Suppressor macrophage treated with lipopolysaccharide for 1 hour (primary cell): ENCODE measurements around the gene RPL18.
A peak's percentile ranks its signal among the peaks of the same experiment; 100 is the strongest.

Experiments
- DNase-seq, 3 donors: peaks; one replicate each; pipeline ENCODE4 v3.0.0-alpha.2; 2020 to 2022

RPL18 gene

GRCh38 chr19:48629599-48630295 lies 10.8 kb upstream of the RPL18 start:
- peak in 1 of 3 donors; percentile 32 for DNase-seq

DNA sequence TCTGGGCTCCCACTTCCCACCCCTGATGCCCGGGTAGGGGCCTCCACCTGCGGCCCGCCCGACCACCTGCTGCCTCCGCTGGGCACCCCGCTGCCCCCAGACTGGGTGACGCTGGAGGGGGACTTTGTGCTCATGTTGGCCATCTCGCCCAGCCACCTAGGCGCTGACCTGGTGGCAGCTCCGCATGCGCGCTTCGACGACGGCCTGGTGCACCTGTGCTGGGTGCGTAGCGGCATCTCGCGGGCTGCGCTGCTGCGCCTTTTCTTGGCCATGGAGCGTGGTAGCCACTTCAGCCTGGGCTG lies 10.3 kb upstream of the RPL18 start:
- DNase-seq = no peak

DNA sequence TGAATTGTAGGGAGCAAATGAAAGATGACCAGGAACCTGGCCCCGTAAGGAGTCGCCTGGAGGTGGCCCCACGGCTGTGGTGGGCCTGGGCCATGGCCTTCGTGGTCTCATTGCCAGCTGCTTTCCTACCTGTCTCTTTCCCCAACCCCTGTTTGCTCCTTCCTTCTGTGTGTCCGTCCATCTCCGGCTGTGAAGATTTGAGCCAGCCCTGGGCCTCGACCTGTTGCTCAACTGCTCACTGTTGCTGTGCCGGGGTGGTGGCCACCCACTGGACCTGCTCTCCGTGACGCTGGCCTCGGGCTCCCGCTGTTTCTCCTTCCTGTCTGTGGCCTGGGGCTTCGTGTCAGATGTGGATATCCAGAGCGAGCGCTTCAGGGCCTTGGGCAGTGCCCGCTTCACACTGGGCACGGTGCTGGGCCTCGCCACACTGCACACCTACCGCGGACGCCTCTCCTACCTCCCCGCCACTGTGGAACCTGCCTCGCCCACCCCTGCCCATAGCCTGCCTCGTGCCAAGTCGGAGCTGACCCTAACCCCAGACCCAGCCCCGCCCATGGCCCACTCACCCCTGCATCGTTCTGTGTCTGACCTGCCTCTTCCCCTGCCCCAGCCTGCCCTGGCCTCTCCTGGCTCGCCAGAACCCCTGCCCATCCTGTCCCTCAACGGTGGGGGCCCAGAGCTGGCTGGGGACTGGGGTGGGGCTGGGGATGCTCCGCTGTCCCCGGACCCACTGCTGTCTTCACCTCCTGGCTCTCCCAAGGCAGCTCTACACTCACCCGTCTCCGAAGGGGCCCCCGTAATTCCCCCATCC lies 9.7 kb upstream of the RPL18 start:
- DNase-seq = no peak

DNA sequence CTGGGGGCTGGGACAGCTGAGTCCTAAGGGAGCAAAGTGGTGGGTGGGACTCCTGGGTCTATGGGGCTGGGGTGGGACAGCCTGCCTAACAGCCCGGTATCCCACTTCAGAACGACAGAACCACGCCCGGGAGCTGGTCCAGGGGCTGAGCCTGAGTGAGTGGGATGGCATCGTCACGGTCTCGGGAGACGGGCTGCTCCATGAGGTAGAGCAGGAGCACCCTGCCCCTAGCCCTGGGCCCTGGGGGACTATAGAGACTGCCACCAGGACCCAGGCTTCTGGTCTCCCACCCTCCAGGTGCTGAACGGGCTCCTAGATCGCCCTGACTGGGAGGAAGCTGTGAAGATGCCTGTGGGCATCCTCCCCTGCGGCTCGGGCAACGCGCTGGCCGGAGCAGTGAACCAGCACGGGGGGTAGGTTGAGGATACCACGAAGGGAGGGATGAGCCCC lies 8.9 kb upstream of the RPL18 start:
- DNase-seq = no peak

GRCh38 chr19:48627201-48627864 lies 8.4 kb upstream of the RPL18 start:
- DNase-seq = no peak

DNA sequence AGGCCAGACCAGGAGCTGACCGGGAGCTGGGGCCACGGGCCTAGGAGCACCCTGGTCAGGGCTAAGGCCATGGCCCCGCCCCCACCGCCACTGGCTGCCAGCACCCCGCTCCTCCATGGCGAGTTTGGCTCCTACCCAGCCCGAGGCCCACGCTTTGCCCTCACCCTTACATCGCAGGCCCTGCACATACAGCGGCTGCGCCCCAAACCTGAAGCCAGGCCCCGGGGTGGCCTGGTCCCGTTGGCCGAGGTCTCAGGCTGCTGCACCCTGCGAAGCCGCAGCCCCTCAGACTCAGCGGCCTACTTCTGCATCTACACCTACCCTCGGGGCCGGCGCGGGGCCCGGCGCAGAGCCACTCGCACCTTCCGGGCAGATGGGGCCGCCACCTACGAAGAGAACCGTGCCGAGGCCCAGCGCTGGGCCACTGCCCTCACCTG lies 6.9 kb upstream of the RPL18 start:
- no peak for DNase-seq

DNA sequence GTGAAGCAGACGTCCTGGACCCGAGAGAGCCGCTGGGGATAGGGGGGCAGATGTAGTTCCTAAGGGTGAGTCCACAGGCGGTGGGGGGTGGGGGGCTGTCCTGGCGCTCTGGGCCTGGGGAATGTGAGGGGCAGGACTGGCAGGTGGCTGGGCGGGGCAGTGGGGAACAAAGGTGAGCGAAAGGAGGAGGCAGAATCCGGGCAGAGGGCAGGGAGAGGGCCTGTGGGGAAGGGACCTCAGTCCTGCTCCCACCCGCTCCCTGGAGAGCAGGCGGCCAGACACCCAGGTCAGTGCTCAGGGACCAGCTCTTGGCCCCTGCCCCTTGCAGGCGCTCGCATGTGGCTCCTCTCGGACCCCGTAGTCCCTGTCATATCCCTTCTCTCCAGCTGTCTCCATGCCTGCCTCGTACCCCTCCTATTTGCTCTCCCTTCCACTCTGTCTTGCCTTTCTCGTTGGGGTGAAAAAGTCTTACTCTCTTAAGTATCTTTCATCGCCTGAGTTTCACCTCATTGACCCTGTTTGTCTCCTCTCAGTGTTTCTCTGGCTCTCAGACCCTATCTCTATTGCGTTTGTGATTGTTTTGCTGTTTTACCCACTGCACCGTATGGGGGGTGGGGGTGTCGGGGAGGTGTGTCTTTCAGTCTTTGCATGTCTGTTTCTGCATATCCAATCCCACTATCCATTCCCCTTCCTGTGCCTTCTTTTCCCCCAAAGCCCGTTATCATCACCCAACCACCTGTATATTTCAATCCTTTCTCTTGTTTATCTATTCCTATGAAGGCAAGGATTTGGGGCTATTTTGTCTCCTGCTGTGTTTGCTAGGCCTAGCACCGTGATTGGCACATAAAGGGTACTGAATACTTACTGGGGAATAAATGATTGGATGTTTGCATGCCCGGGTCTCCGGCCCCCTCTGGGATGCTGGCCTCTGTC lies 6.1 kb upstream of the RPL18 start:
- DNase-seq = no peak

- peak; percentile 94 to 98 (median 95) for DNase-seq
These were observed 5.2 kb upstream of the RPL18 start for GRCh38 chr19:48624067-48624594.

- no peak for DNase-seq
These were observed 4.6 kb upstream of the RPL18 start for GRCh38 chr19:48623556-48624066.

GRCh38 chr19:48619692-48620585 lies 961 bp upstream of the RPL18 start:
- peak; percentile 39 to 61 (median 54) for DNase-seq

DNA sequence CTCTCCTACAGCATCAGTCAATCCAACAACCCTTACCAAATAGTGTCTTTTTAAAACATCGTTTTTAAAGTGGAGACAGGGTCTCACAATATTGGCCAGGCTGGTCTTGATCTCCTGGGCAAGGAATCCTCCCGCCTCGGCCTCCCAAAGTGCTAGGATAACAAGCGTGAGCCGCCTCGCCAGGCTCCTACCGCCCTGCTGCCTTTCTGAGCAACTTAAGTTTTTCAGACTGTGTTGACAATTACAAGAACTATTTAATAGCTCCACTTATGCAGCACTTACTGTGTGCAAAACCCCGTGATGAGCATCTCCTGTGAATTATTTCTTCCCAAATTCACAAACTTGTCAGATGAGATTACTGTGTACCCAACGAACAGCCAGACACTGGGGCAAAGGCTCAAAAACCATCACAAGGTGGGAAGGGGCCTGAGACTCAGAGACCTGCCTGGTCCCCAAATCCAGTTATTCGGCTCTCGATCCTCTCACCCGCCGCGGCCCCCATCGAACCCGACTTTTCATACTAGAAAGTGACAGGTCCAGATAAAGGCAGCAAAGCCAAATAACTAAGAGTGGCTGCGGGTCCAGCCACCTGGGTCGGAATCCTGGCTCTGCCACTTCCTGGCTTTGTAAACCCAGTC lies 581 bp downstream of the RPL18 start:
- no peak for DNase-seq

DNA sequence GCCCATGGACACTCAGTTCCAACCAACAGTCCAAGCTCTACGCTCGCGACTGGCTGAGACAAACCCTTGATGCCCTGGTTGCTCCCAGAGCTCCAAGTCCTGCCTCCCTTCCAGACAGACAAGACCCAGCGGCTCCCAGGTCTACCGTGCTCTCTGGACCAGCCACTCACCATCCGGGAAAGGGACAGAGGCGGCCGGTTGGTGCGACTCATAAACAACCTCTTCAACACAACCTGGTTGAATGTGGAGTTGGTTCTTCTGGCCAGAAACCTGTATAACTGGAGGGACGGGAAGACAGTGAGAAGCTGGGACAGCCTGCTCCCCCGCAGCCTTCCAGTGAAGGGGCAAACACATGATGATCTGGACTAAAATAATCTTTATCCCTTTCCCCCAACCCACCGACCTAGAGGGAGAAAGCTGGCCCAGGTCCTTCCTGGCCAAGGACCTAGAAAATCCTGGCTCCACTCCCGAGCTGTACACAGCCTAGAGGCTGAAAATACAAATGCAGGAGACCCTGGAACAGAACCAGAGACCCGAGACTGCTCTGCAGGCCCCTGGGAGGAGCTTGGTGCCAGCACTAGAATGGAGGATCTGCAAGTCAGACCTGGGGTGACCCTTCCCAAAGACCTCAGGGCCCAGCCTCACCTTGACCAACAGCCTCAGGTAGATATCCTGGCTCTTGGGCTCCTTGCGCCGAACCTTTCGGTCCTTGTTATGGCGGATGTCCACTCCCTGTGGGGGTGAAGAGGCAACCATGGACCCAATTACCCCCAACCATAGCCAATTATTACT lies 1.6 kb downstream of the RPL18 start:
- no peak for DNase-seq

DNA sequence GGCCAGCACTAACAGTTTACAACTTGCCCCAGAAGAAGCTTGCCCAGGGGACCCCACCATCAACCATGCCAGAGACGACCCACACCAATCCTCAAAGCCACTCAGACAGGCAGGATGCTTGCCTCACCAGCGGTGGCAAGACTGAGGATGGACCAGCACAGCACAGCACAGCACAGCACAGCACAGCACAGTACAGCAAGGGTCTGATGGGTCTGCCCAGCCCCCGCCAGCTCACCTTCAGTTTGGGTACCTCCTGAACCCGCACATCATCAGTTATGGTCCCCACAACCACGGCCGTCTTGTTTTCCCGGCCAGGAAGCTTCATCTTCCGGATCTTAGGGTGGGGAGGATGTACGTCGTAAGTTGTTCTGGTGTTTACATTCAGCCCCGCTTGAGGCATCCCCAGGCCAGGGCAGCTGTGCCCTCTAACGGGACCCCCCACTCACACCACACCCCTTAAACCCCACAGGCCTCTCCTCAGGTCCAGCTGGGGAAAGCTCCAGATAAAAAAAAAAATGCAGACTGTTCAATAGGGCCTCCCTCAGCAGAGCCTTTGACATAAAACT lies 2.4 kb downstream of the RPL18 start:
- DNase-seq = no peak

DNA sequence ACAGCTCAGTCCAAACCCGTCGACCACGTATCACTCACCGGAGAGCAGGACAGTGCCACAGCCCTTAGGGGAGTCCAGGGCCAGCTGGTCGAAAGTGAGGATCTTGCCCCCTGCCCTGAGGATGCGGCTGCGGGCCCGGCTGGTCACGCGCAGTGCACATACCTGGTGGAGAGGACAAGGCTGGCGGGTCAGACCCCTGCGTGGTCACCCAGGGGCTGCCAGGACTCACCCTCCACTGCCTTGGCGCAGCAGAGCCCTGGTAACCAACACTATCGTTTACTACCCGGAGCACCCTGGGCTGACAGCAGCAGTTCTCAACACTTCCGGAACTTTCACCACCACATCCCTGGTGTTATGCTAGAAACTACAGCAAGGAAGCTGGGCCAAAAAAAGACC lies 2.9 kb downstream of the RPL18 start:
- no peak for DNase-seq

DNA sequence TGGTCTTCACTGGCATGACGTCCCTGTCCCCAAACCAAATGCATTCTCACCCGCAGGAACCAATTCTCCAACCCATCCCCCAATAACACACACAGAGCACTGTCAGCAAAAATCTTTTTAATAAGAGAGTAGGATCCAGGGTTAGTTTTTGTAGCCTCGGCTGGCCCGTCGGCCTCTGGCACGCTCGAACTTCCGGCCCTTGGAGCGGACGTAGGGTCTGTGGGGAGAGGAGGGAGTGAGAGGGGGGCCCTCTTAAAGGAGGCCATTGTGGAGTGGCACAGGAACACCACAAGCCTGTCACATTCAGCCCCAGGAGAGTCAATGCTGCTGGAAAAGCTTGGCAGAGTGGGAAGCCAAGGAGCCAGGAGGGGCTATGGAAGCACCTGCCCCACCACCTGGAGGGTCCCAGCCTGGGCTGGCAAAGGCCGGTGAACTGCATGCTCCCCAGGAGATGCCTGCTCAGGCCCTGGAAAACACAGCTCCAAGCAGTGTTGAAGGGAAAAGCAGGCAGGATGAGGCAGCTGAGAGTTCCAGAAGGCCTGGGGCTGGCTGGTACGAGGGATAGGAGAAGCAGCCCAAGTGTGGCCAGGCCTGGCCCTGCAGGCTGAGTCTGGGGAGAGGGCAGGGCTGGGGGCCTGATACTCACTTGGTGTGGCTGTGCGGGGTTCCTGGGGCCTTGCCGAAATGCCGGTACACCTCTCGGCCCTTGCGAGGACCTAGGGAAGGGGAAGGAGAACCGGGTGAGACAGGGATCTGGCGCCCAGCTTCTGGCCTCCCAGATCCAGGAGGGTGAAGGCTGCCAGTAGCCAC lies 3.5 kb downstream of the RPL18 start:
- no peak for DNase-seq

- no peak for DNase-seq
These were observed 4.3 kb downstream of the RPL18 start, which contains the start of gene FAM83E for GRCh38 chr19:48614436-48615230. TSS of gene FAM83E (minus strand) at chr19:48615076. CDS start at chr19:48613372, 1,704 bp downstream.

- DNase-seq = no peak
These were observed 5.0 kb downstream of the RPL18 start for GRCh38 chr19:48613852-48614435.
